HG03095 (cell line): ENCODE results near the gene TFAP2A.
A peak's percentile ranks its signal among the peaks of the same experiment; 100 is the strongest.

Source experiments
- ATAC-seq: cut with Tn5 transposase; IDR thresholded peaks from one replicate; pipeline ENCODE4 v1.9.1; 2021; ENCODE audit warnings: moderate library complexity; ENCODE audit not compliant: unreplicated experiment

Gene TFAP2A

DNA sequence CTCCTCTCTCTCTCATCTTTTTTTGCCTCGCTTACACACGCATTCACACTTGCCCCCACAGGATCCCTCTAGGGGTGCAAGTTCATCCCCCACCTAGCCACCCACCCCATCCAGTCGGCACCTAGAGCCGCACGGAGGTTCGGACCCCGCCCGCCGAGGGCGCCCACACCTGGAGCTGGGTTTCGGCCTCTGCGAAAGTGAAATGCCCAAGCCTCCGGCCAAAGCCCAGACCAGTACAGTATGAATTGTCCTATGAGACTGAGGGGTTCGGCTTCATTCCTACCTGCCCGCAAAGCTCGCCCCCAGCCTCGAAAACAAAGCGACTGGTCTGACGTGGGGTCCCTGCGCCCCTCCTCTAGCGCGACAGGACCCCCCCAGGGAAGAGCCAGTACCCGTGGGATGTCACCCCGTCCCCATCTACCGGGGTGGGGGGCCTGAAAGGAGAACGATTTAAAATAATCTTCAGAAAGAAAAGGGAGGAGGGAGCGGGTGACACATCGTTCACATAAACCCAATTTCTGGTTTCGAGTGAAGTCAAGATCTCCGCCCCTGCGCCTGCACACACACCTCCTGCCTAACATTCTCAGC is 1.5 kb downstream of the TFAP2A start:
- no peak for ATAC-seq

DNA sequence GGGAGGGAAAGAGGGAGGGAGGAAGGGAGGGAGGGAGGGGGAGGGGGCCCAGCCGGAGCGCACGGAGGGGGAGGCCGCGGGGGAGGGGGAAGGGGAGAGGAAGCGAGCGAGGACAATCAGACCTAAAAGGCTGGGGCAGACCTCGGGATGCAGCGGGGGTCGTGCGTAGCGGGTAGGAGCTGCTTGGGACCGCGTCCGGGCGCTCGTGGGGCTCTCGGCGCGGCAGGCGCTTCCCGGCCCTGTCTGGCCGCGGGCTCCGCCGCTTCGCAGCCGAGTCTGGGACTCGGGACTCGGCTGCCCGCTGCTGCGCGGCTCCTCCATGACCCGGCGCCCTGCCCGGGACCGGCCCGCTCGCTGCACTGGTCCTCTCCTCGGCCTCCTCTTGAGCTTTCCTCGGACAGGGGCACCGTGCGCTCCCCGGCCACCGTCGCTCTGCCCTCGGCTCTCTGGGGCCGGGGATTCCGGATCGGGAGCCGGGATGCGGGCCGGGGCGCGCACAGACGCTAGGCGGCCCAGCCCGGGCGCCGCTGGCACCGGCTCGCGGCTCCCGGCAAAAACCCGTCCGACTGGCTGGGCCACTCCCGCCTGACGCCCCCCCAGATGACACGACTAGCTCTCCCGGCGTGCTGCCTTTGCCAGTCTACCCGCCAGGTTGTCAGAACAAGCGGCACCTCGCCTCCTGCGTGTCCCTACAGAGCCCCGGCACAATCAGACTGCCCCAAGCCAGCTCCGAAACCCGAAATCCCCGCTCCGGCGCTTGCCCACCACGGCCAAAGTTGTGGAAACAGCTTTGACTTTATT is 2.2 kb downstream of the TFAP2A start:
- peak; percentile 31 for ATAC-seq

DNA sequence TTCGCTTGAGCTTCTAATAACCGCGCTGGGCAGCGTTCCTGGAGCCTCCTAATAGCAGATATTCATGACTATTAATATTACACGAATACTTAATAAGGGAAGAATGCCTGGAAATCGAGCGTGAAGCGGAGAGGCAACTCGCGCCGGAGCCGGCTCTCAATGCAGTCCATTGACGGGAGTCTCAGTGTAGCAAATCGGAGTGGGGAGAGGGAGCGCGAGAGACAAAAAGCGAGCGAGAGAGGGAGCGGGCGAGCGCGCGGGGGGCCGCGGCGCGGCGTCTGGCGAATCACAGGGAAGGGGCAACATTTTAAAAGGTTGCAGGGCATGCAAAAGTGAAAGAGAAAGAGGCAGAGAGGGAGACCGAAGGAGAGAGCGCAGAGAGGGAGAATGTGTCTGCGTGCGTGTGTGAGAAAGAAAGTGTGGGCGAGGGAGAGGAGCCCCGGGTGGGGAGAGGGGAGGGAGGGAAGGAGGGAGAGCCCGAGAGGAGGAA is 2.9 kb downstream of the TFAP2A start:
- ATAC-seq = peak; percentile 49

DNA sequence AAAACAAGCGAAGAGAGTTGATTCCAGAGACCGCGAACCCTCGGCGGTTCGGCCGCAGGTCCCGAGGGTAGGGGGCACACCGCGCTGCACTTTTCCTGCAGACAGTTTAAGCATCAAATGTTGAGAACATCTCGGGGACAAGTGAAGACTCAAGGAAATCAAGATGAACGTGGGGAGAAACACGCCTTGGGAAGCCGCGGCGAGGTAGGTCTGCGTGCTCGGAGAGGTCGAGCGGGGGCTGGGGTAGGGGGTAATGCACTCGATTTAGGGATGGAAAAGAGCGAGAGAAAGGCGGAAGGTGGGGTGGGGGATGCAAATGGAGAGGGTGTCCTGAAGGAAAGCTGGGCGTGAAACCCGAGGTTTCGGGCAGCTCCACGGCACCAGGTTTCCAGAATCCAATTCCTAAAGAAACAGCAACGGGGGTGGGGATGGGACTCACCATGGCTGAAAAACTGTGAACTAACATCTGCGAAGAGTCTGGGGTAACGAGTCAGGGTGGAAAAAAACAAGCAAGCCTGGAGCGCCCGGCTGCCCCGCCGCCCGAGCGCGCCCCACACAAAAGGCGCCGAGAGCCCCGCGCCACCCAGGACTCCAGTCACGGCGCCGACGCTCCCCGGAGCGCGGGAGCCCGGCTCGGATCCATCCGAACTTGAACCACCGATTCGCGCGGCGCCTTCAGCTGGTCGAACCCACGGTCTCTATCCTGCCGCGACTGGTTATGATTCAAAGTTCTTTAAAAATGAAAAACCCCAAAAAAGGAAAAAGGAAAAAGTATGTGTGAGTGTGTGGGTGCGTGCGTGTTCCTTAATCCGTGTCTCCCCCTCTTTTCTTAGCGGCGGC is 3.5 kb downstream of the TFAP2A start:
- peak; percentile 5 for ATAC-seq

DNA sequence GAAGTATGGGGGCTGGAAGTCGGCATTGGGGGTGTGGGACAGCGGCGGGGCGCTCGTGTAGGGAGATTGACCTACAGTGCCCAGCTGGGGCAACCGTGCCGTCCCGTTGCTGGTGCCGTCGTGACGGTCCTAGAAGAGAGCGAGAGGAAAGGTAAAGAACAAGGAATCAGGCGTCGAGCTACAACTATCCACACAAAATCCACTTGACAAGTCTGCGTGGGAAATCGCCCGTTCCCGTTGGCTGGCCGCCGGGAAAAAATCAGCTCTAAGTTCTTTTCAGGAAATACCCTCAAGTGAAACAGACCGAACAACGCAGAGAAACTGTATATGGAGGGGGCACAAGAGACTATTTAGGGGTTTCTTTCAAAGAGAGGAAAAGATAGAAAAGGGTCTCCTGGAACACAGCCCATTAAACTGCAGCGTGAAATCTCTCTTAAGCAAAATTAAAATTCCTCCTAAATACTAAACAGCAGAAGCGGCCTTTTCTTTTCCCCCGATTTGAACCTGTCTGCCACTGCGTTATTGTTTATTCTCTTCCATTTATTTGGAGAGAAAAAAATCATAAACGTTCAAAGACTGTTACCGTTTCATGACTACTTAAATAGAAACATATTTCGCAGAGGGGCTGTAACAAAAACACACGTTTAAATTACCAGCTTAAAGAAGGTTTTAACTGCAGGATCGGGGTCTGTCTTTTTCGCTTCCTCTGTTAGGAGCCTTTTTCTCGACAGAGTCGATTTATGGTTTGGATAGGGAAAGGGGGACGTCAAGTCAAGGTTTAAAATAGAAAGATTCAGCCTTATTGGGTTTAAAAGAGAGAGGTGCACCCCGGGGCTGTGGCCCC is 4.4 kb downstream of the TFAP2A start:
- no peak for ATAC-seq

DNA sequence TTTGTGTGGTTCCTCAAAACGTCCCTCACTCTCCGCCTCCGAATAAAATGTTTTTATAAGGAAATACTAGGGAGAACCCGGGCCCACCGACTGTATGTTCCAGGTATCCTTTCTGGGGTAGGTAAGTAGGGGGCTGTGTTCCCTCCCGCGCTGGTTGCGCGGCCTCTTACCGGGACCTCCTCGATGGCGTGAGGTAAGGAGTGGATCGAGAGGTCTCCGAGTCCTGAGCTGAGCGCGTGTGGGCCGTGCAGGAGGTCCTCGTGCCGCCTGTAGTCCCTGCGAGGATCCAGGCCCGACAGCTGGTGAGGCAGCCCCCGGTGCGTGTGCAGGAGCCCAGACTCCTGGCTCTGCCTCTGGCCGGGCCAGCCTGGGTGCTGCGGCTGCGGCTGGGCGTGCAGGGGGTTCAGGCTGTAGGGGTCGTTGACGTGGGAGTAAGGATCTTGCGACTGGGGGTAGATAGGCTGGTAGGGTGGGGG is 5.1 kb downstream of the TFAP2A start:
- no peak for ATAC-seq

DNA sequence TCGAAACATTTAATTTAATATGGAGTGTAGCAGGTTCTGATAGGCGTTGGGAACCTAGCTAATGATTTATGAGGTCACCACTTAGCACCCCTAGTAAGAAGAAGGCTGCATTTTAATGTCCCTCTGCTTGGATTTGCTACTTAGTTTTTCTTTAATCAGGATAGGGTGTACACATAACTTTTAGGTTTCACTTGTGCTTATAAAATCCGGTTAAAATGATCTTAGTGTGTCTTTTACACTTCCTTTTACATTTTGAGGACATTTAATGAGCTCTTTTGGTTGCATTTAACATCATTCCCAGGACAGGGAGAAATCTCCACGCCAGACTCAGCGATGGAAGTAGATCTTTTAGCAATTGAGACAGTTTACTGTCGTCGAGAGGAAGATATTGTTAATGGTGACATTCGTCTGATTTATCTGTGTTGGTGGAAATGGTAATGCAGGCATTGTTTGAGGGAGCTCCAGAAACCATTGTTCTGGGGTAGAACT is 5.6 kb downstream of the TFAP2A start:
- no peak for ATAC-seq

DNA sequence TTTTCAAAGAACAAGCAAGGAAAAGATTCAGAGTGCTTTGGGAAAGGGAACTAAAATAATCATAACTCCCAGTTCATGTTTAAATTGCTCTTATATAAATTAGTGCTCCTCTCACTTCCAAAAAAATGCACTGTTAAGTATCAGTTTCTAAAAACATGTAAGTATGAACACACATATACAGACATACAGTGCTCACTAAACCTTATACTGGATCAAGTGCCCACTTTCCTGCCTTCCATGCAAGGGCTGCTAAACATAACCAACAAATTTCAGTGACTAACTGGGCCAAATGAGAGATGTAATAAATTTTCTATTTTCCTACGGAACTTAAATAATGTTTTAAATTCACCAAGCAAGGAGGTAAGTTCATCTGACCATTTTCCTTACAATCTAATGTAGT is 6.4 kb downstream of the TFAP2A start:
- no peak for ATAC-seq

DNA sequence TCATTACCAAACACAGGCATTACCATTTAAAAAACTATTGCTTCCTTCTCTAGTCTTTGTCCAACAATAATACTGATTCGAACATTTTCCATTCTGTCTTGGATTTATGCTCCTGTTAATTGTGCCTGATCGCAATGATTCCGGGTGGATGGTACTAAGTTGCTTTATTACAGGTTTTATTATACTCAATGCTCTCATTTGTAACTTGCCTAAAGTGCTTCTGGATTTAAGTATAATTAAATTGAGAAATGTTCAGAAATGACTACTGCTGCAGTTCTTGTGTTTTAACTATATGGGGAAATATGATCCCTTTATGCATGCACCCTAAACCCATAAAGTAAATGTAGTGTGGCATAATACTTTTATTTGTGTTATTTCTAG is 7.2 kb downstream of the TFAP2A start:
- no peak for ATAC-seq

DNA sequence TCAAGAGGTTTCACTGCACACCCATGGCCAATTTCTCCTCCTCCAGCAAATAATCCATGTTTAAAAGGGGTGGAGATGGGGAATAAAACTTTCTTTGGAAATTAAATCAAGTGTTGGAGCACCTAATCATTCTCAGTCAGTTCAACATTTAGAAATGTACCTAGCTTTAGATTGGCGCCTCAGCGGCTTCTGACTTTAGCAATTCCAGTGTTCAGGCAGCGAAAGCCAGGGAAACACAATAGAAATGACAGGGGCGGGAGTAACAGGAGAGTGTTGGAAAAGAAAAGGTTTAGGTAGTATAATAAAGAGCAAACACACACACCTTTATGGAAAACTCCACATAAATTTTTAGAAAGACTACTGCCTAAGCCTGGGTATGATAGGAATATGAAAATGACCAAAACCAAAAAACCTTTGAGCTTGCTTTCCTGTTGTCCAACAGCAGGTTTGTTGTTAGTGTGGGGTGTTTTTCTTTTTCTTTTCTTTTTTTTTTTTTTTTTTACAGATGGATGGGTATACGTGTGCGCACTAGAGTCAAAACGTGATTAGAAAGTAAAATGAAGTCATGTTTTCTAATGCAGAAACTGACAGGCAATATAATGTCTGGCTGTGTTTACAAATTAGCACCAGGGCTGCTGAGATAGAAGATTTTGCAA is 7.7 kb downstream of the TFAP2A start:
- no peak for ATAC-seq

DNA sequence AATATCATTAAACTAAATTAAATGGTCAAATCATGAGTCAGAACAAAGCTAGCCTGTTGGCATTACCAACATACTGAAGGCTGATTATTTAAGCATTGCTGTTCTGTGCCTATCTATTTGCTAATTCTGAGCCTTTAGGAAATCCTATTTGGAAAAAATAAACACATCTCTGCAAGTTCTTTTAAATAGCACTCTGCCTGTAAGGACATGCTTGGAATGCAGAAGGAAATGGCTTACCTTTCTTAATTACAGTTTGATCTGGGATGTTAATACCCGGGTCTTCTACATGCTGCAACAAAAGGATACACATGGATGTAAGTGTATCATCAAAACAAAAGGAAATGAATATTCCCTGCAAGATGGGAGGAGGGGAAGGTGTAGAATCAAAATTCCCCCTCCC is 8.3 kb downstream of the TFAP2A start:
- ATAC-seq = no peak

DNA sequence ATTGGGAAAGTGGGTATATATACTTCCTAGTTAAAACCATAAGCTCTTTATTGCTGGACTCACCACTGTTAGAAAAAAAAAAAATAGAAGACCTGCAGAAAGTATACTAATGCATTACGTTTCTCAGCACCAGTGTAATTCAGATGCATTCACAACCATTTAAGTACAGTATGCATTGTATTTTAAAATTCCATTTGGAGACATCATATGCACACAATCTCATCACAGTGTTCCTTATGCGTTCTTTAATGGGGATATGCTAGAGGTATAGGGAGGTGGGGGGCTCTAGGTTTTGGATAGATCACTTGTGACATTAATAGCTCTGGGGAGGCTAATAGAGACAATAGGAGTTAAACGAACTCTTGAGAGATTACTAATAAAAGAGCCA is 9.4 kb downstream of the TFAP2A start:
- ATAC-seq = no peak

DNA sequence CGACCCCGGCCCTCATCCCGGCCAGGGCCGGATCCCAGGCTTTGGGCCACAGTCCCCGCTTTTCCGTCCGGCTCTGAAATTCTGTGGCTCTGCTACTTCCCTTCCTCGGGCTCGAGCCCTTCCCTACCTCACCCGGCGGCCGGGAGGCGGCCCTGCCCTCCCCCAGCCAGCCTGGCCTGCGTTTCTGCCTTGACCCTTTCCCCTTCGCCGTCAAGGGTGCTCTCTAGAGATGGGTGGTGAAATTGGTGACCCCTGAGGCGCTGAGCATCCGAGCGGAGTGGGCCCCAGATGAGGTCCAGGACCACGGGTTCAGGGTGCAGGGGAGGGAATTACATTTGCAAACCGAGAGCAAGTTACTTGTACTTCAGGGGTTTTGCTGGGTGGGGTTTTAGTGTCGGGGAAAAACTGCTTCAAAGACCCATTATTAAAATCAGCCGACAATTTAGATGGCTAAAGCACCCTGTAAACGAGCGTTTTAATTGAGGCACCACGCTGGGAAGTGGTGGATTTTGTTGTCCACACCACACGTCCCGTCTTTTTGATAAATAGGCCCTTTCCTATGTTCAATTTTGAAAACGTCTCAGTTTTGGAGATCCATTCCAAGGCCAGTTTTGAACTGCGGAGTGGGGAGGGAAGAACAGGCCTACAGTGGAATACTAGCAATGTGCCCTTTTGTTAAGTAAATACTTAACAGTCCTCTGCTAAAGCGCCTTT is 9.9 kb downstream of the TFAP2A start:
- peak; percentile 1 for ATAC-seq

DNA sequence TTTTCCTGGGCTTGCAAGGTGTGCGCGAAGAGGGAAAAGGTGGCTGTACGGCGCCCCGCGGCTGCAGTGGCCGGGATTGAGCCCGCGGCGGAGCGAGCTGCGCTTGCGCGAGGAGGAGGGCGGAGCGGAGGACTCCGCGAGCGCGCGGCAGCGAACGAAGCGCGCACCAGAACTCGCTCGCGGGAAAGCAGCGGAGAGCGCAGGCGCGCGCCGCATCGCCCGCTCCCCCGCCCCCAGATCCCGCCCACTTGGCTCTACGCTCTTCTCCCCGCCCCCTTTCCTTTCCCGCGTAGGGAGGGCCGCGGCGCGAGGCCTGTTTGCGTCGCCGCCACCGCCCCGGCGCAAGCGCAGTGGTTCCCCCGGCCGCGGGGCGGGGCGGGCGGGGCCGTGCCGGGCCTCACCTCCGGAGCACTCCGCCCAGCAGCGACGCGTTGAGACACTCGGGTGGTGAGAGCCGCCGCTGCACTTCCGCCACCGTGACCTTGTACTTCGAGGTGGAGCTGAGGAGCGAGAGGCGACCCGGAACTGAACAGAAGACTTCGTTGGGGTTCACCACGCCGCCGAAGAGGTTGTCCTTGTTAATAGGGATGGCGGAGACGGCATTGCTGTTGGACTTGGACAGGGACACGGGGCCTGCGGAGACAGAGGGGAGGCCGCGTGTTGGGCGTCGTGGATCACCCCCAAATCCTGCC is 10.6 kb downstream of the TFAP2A start:
- peak; percentile 95 for ATAC-seq

DNA sequence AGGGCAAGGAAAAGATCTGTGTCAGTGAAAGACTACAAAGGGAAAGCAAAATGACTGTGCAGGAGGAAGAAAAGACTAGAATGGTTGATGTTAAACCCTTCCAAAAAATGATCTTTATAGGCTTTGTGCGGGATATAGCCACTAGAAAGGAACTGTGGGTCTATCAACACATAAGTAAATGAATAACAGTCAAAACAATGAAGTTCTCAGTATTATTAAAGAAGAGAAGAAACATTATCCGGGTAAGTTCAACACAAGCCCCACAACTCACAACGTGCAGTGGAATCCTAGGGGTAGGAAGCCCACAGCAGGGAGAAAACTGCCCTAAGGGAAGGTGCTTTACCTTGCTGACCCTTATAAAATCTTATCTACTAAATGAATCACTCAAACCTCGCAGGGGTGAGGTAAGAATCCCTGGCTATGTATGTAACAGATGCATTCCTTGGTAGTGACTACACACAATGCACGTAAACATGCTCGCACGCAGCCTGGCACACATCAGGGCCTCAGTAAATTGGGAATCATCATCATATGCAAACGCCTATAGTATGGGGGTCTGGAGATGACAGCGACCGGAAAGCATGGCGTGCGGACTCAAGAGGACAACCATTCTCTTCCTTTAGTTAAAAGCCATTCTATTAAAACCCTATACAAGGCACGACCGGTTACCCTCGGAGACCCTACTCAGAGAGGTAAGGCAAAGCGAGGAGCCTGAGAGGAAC is 11.3 kb downstream of the TFAP2A start:
- peak; percentile 26 for ATAC-seq

DNA sequence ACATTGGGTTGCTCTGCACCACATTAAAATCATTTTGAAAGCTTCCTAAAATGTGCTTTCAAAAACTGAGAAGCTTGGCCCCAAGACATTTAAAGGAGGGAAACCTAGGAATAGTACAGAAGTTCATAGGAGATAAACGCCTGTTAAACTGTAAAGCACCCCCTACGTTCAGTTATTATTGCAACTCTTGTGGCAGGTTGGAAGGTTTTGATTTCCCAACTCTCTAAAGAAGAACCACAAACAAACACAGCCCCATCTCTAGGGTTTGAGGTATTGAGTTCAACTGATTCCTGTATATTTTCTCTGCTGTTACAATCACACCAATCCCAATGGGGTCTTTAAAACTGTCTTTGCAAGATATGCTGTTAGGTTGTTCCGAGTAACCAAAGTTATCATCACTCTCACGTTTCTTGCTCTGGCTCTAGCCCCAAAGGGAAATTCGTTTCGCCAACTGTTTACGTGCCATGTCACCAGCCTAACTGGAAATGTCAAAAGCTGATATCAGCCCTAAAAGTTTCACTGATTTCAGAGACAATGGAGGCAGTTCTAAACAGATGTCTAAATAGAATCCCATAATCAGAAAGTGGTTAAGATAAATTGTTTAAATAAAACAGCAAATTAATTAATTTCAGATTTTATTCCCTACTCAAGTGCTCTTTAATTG is 12.1 kb downstream of the TFAP2A start:
- no peak for ATAC-seq

DNA sequence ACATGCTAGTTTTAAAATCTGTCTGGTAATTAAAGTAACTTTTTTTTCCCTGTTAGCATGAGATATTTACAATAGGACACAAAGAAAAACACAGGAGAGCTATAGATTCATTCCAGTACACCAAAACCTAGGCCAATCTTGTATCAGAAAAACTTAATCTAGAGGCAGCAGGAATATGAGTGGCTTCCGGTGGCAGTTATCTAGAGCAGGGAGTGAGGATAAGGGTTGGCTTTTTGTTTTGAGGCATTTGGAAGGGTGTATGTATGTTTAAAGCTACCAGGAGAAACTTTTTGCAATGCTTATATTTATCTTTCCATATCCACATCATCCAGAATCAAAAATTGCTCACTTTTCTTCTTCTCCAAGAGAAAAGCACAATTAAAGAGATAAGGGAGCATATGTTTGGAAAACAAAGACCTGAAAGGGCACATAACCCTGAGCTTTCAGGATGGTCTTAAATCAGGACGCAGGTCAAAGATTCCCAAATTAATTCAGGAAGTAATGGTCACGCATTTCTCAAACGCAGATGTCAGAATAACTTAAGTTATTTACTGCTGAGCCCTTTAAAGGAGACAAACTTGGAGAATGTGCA is 13.1 kb downstream of the TFAP2A start:
- ATAC-seq = no peak
